ENCODE measurements around the gene MEIKIN.
A peak's percentile ranks its signal among the peaks of the same experiment; 100 is the strongest.

GRCh38 chr5:131983244-131983771 is 37.8 kb upstream of the MEIKIN start:
- peak; percentile 35 to 37 for TF ChIP-seq EP300 (IDR thresholded peaks at IDR 0.05)
- no peak for TF ChIP-seq CTCF (IDR thresholded peaks at IDR 0.05)
- TF ChIP-seq POLR2A (IDR thresholded peaks at IDR 0.05), result no peak

Data from tibial nerve (tissue), 4 donors.